Measurements from ENCODE around the gene CUBN.

DNA sequence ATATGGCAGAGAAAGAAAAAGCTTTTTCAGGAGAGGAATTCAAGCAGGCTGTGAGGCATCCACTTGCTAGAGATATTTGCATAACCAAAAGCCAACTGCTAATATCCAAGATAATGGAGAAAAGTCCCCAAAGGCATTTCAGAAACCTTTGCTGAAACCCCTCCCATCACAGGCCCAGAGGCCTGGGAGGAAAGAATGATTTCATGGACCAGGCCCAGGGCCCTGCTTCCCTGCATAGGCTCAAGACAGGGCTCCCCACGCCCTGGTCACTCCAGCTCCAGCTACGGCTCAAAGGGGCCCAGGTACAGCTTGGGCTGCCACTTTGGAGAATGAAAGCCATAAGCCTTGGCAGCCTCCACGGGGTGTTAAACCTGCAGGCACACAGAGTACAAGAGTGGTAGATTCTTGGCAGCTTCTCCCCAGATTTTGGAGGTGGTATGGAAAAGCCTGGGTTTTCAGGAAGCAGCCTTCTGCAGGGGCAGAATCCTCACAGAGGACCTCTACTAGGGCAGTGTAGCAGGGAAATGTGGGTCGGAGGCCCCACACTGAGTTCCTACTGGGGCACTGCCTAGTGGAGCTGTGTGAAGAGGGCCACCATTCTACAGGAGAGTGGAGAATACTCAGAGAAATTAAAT, 306.8 kb downstream of the CUBN start:
- TF ChIP-seq, protein P1, sequence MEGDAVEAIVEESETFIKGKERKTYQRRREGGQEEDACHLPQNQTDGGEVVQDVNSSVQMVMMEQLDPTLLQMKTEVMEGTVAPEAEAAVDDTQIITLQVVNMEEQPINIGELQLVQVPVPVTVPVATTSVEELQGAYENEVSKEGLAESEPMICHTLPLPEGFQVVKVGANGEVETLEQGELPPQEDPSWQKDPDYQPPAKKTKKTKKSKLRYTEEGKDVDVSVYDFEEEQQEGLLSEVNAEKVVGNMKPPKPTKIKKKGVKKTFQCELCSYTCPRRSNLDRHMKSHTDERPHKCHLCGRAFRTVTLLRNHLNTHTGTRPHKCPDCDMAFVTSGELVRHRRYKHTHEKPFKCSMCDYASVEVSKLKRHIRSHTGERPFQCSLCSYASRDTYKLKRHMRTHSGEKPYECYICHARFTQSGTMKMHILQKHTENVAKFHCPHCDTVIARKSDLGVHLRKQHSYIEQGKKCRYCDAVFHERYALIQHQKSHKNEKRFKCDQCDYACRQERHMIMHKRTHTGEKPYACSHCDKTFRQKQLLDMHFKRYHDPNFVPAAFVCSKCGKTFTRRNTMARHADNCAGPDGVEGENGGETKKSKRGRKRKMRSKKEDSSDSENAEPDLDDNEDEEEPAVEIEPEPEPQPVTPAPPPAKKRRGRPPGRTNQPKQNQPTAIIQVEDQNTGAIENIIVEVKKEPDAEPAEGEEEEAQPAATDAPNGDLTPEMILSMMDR (IDR thresholded peaks at IDR 0.05), result no peak
- no peak for TF ChIP-seq SIN3A (IDR thresholded peaks at IDR 0.05; ENCODE audit: borderline replicate concordance, insufficient read depth, low read depth, low read length)
- no peak for TF ChIP-seq POLR2AphosphoS5 (IDR thresholded peaks at IDR 0.05; ENCODE audit: low read depth, low read length)
- no peak for TF ChIP-seq TCF7L2 (IDR thresholded peaks at IDR 0.05; ENCODE audit: low read depth, low read length)
- TF ChIP-seq, protein P2, sequence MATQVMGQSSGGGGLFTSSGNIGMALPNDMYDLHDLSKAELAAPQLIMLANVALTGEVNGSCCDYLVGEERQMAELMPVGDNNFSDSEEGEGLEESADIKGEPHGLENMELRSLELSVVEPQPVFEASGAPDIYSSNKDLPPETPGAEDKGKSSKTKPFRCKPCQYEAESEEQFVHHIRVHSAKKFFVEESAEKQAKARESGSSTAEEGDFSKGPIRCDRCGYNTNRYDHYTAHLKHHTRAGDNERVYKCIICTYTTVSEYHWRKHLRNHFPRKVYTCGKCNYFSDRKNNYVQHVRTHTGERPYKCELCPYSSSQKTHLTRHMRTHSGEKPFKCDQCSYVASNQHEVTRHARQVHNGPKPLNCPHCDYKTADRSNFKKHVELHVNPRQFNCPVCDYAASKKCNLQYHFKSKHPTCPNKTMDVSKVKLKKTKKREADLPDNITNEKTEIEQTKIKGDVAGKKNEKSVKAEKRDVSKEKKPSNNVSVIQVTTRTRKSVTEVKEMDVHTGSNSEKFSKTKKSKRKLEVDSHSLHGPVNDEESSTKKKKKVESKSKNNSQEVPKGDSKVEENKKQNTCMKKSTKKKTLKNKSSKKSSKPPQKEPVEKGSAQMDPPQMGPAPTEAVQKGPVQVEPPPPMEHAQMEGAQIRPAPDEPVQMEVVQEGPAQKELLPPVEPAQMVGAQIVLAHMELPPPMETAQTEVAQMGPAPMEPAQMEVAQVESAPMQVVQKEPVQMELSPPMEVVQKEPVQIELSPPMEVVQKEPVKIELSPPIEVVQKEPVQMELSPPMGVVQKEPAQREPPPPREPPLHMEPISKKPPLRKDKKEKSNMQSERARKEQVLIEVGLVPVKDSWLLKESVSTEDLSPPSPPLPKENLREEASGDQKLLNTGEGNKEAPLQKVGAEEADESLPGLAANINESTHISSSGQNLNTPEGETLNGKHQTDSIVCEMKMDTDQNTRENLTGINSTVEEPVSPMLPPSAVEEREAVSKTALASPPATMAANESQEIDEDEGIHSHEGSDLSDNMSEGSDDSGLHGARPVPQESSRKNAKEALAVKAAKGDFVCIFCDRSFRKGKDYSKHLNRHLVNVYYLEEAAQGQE (IDR thresholded peaks at IDR 0.05; ENCODE audit: insufficient read depth in 1 of 2, low read depth in 2 of 2, low read length in 1 of 2), result no peak

Measured in Panc1 (cell line).